ENCODE results near the gene TUFT1.
"Not testable (repeated sequence)": the region's sequence is repeated elsewhere in the genome, so short reads cannot be mapped to it uniquely, and the experiment has no call there.

The TUFT1 gene

GRCh38 chr1:151581921-151582320 lies 41.8 kb downstream of the TUFT1 start:
- no peak for DNase-seq

GRCh38 chr1:151583796-151584195 lies 43.7 kb downstream of the TUFT1 start:
- no peak for DNase-seq

- no peak for DNase-seq
Measured at GRCh38 chr1:151584278-151584677, 44.2 kb downstream of the TUFT1 start.

- DNase-seq, result no peak
Measured at GRCh38 chr1:151584780-151585179, 44.7 kb downstream of the TUFT1 start.

GRCh38 chr1:151585622-151586021 lies 45.5 kb downstream of the TUFT1 start:
- no peak for DNase-seq

- DNase-seq, result no peak
Measured at GRCh38 chr1:151590961-151591360, 50.9 kb downstream of the TUFT1 start.

- DNase-seq, result no peak
Measured at GRCh38 chr1:151593730-151594129, 53.6 kb downstream of the TUFT1 start.

GRCh38 chr1:151594143-151594625 lies 54.1 kb downstream of the TUFT1 start:
- peak; percentile 83 to 84 for DNase-seq

- DNase-seq, result no peak
Measured at GRCh38 chr1:151596166-151596953, 56.3 kb downstream of the TUFT1 start.

GRCh38 chr1:151602550-151602949 lies 62.4 kb downstream of the TUFT1 start:
- not testable (repeated sequence) for DNase-seq

GRCh38 chr1:151604291-151604690 lies 64.2 kb downstream of the TUFT1 start:
- no peak for DNase-seq

- DNase-seq, result no peak
Measured at GRCh38 chr1:151606384-151606783, 66.3 kb downstream of the TUFT1 start.

- DNase-seq, result no peak
Measured at GRCh38 chr1:151606857-151607256, 66.7 kb downstream of the TUFT1 start.

GRCh38 chr1:151610142-151610541 lies 70.0 kb downstream of the TUFT1 start:
- DNase-seq, result no peak

- DNase-seq, result peak in 1 of 2 donors; percentile 55
Measured at GRCh38 chr1:151611288-151611790, 71.2 kb downstream of the TUFT1 start.

GRCh38 chr1:151611832-151612500 lies 71.9 kb downstream of the TUFT1 start, which contains the start of gene SNX27:
SNX27 (plus strand) TSS chr1:151612050; CDS start chr1:151612202, 152 bp downstream.
- DNase-seq, result peak; percentile 90 to 91

- DNase-seq, result peak; percentile 6 to 20
Measured at GRCh38 chr1:151612501-151613281, 72.6 kb downstream of the TUFT1 start.

- DNase-seq, result no peak
Measured at GRCh38 chr1:151613282-151613780, 73.2 kb downstream of the TUFT1 start.

- no peak for DNase-seq
Measured at GRCh38 chr1:151615711-151616504, 75.8 kb downstream of the TUFT1 start.

GRCh38 chr1:151616505-151616849 lies 76.4 kb downstream of the TUFT1 start:
- DNase-seq, result no peak

- DNase-seq, result no peak
Measured at GRCh38 chr1:151618003-151618402, 77.9 kb downstream of the TUFT1 start.

- DNase-seq, result no peak
Measured at GRCh38 chr1:151618470-151618869, 78.4 kb downstream of the TUFT1 start.

All from CD4-positive, alpha-beta T cell treated with Interleukin-1 beta for 1 hour (primary cell).